GM13977 (cell line): Measurements from ENCODE around the gene FSD1L.
"Not testable (repeated sequence)": the region's sequence is repeated elsewhere in the genome, so short reads cannot be mapped to it uniquely, and the experiment has no call there.

Experiments
- DNase-seq: peaks from one replicate; pipeline ENCODE4 v3.0.0; 2012; ENCODE audit warnings: low spot score
- CTCF ChIP-seq: IDR thresholded peaks from 2 replicates; pipeline ENCODE4 v1.5.1; 2012; ENCODE audit warnings: mild to moderate bottlenecking, control low read depth; ENCODE audit not compliant: insufficient read depth; ENCODE audit errors: extremely low read depth, missing control alignments
- in situ Hi-C: fragments of 300-500 bp; cut with MboI; formaldehyde crosslinking; loops from one replicate; pipeline ENCODE4 v1.12.0; 2022; ENCODE audit warnings: low sequenced_read_pairs, low pct_unique_long_range_greater_than_20kb, mixed read lengths, inconsistent platforms; ENCODE audit not compliant: unreplicated experiment

FSD1L gene

GRCh38 chr9:105535920-105536668 is 88.3 kb downstream of the FSD1L start:
- in situ Hi-C loops = no loop called here
- no peak for TF ChIP-seq CTCF
- no peak for DNase-seq

GRCh38 chr9:105539452-105539851 is 91.6 kb downstream of the FSD1L start:
- no peak for TF ChIP-seq CTCF
- no peak for DNase-seq
- in situ Hi-C loops = no loop called here

- in situ Hi-C loops = no loop called here
- peak; percentile 13 for DNase-seq
- TF ChIP-seq CTCF = no peak
Observed at GRCh38 chr9:105541838-105542237, 94.0 kb downstream of the FSD1L start.

GRCh38 chr9:105554042-105554441 is 106.2 kb downstream of the FSD1L start:
- no peak for TF ChIP-seq CTCF
- in situ Hi-C loops = no loop called here
- DNase-seq = no peak

GRCh38 chr9:105557804-105558610 is 110.2 kb downstream of the FSD1L start, which contains the start of gene FKTN:
Gene FKTN, plus strand, starts transcription at chr9:105558131. Its CDS starts 16,902 bp downstream, at chr9:105575033.
- no peak for TF ChIP-seq CTCF
- in situ Hi-C loops = no loop called here
- DNase-seq = peak; percentile 85

GRCh38 chr9:105572455-105572854 is 124.6 kb downstream of the FSD1L start:
- TF ChIP-seq CTCF = no peak
- no peak for DNase-seq
- in situ Hi-C loops = no loop called here

- DNase-seq, in situ Hi-C loops: not testable (repeated sequence)
Observed at GRCh38 chr9:105579952-105580351, 132.1 kb downstream of the FSD1L start.

- DNase-seq, in situ Hi-C loops: not testable (repeated sequence)
Observed at GRCh38 chr9:105581550-105581949, 133.7 kb downstream of the FSD1L start.
